Ovary (tissue), 3 donors: ENCODE measurements around the gene TENT5A.

ENCODE experiments used
- CTCF ChIP-seq, 3 donors: fragments of 450-650 bp in 2 of 3; fragments of 200-600 bp in 1 of 3; IDR thresholded peaks; one replicate each; pipeline versions ENCODE4 v1.5.1 to v1.8.0; 2016 to 2022; ENCODE audit warnings: antibody characterized with exemption in 3 of 3, mild to moderate bottlenecking in 1 of 3
- EP300 ChIP-seq: sonication (generic); formaldehyde crosslinking; IDR thresholded peaks from one replicate; pipeline ENCODE4 v1.6.1; 2017; ENCODE audit warnings: antibody characterized with exemption
- POLR2A ChIP-seq: fragments of 450-650 bp; IDR thresholded peaks from one replicate; pipeline ENCODE4 v1.6.1; 2017; ENCODE audit warnings: antibody characterized with exemption, mild to moderate bottlenecking, moderate library complexity
- donor health status: DM: no; HTN: no; CAD: no.

- TF ChIP-seq CTCF (IDR thresholded peaks at IDR 0.05), result no peak
- TF ChIP-seq POLR2A, result no peak
- no peak for TF ChIP-seq EP300
Observed at GRCh38 chr6:81788748-81789147, 36.3 kb upstream of the TENT5A start.
